HCT116 (cell line): ENCODE data around the gene ATP6V1B1. TPM values are rescaled to one million over a fixed set of nuclear protein-coding genes. Genes with fewer than 3 reads are reported as not detected.

Experiments used
- ATAC-seq: fragments of 200-7000 bp; cut with Tn5 transposase; 2 replicates; pipeline ENCODE4 v1.9.1; 2020; ENCODE audit warnings: mild to moderate bottlenecking, moderate library complexity
- BruUV-seq: library from RNA; stranded (reverse); fragments of 400-500 nt; replicated peaks from 2 replicates; lab custom pipeline; 2021; lab: Mats Ljungman, UMichigan
- CTCF ChIA-PET: fragments of 300-600 bp; sonication (Branson Sonifier 250); formaldehyde crosslinking; loops from one replicate; lab custom pipeline; 2021; ENCODE audit warnings: antibody characterized with exemption; lab: Charles Lee
- POLR2A ChIA-PET: fragments of 300-600, 350-600 bp; sonication (Branson Sonifier 250); formaldehyde crosslinking; loops from one replicate; lab custom pipeline; 2021; ENCODE audit warnings: antibody characterized with exemption; lab: Charles Lee
- RAD21 ChIA-PET, 2 experiments: fragments of 300-600 bp; sonication (Branson Sonifier 250); formaldehyde crosslinking; loops; one replicate each; lab custom pipeline; 2023; ENCODE audit warnings: low total read pairs in 2 of 2; ENCODE audit not compliant: uncharacterized antibody in 2 of 2, unreplicated experiment in 2 of 2, low non-redundant PET in 1 of 2; lab: Charles Lee
- DNase-seq: peaks from one replicate; pipeline ENCODE4 v3.0.0-alpha.2; 2010; ENCODE audit warnings: low read depth, low spot score
- H2AFZ ChIP-seq: fragments of 200-600 bp; shearing (Covaris generic), sonication (generic); 2 replicates; pipeline ENCODE4 v1.6.1; 2017; ENCODE audit warnings: low read depth, mixed run types, mixed read lengths, antibody characterized with exemption, low read length; ENCODE audit not compliant: poor library complexity, severe bottlenecking
- H3K27ac ChIP-seq: 2 replicates; pipeline ENCODE4 v1.5.1; 2012; ENCODE audit warnings: low read depth, low read length
- H3K27me3 ChIP-seq: fragments of 200-600 bp; sonication (generic); 2 replicates; pipeline ENCODE4 v1.6.1; 2016; ENCODE audit warnings: mixed run types, low read length, mixed read lengths; ENCODE audit not compliant: insufficient read depth
- H3K36me3 ChIP-seq, 2 experiments: fragments of 200-500 bp in 1 of 2; fragments of 200-600 bp in 1 of 2; sonication (Bioruptor generic) in 1 of 2; sonication (generic) in 1 of 2; 2 replicates each; pipeline versions ENCODE4 v1.5.1 to v1.6.1; 2014 to 2016; ENCODE audit warnings: low read length in 2 of 2, inconsistent platforms in 1 of 2, mixed read lengths in 1 of 2, mixed run types in 1 of 2; ENCODE audit not compliant: insufficient read depth in 2 of 2, control insufficient read depth in 1 of 2
- H3K4me1 ChIP-seq, 2 experiments: fragments of 200-600 bp in 1 of 2; sonication (generic) in 1 of 2; 2 replicates each; pipeline versions ENCODE4 v1.5.1 to v1.6.1; 2012 to 2017; ENCODE audit warnings: low read length in 2 of 2, inconsistent platforms in 1 of 2, mild to moderate bottlenecking in 1 of 2, mixed read lengths in 1 of 2, mixed run types in 1 of 2, moderate library complexity in 1 of 2; ENCODE audit not compliant: insufficient read depth in 2 of 2, control insufficient read depth in 1 of 2
- H3K4me2 ChIP-seq: fragments of 200-600 bp; sonication (generic); 2 replicates; pipeline ENCODE4 v1.6.1; 2017; ENCODE audit warnings: mixed run types, low read length, mixed read lengths
- H3K4me3 ChIP-seq, 2 experiments: fragments of 200-600 bp in 1 of 2; sonication (generic) in 1 of 2; replicated peaks in 1 of 2; 2 replicates each; pipeline ENCODE4 v1.5.1; 2011 to 2016; ENCODE audit warnings: low read length in 2 of 2, control low read depth in 1 of 2, low read depth in 1 of 2, mild to moderate bottlenecking in 1 of 2, mixed read lengths in 1 of 2, mixed run types in 1 of 2
- H3K79me2 ChIP-seq: fragments of 200-600 bp; sonication (generic); 2 replicates; pipeline ENCODE4 v1.6.1; 2017; ENCODE audit warnings: mild to moderate bottlenecking, mixed run types, low read length, moderate library complexity, mixed read lengths; ENCODE audit not compliant: insufficient read depth
- H3K9ac ChIP-seq: fragments of 200-600 bp; sonication (generic); 2 replicates; pipeline ENCODE4 v1.6.1; 2016; ENCODE audit warnings: low read length, mixed read lengths
- H3K9me2 ChIP-seq: fragments of 200-600 bp; sonication (generic), shearing (Covaris generic); 2 replicates; pipeline ENCODE4 v1.6.1; 2017; ENCODE audit warnings: mixed run types, mild to moderate bottlenecking, moderate library complexity; ENCODE audit not compliant: insufficient read depth
- H3K9me3 ChIP-seq, 2 experiments: fragments of 200-500 bp in 1 of 2; fragments of 200-600 bp in 1 of 2; sonication (Bioruptor generic) in 1 of 2; sonication (generic) in 1 of 2; 2 replicates each; pipeline ENCODE4 v1.6.1; 2014 to 2017; ENCODE audit warnings: low read length in 2 of 2, mixed read lengths in 2 of 2, inconsistent platforms in 1 of 2, low read depth in 1 of 2, mild to moderate bottlenecking in 1 of 2, mixed run types in 1 of 2, moderate library complexity in 1 of 2; ENCODE audit not compliant: control insufficient read depth in 1 of 2, insufficient read depth in 1 of 2
- H4K20me1 ChIP-seq: fragments of 200-600 bp; sonication (generic), shearing (Covaris generic); 2 replicates; pipeline ENCODE4 v1.6.1; 2017; ENCODE audit warnings: mixed run types, mild to moderate bottlenecking, moderate library complexity; ENCODE audit not compliant: insufficient read depth
- ATF3 ChIP-seq: IDR thresholded peaks from 2 replicates; pipeline ENCODE4 v1.6.1; 2012
- EGR1 ChIP-seq: IDR thresholded peaks from 2 replicates; pipeline ENCODE4 v1.6.1; 2012; ENCODE audit warnings: low read depth
- ELF1 ChIP-seq: IDR thresholded peaks from 2 replicates; pipeline ENCODE4 v1.6.1; 2012; ENCODE audit warnings: low read depth, borderline replicate concordance
- EZH2phosphoT487 ChIP-seq: fragments of 200-600 bp; IDR thresholded peaks from 2 replicates; pipeline ENCODE4 v1.6.1; 2018; ENCODE audit warnings: antibody characterized with exemption, borderline replicate concordance
- FOSL1 ChIP-seq: IDR thresholded peaks from 2 replicates; pipeline ENCODE4 v1.6.1; 2012; ENCODE audit warnings: low read depth
- JUND ChIP-seq: IDR thresholded peaks from 2 replicates; pipeline ENCODE4 v1.6.1; 2012
- POLR2A ChIP-seq: IDR thresholded peaks from 2 replicates; pipeline ENCODE4 v1.7.0; 2011; ENCODE audit warnings: borderline replicate concordance; ENCODE audit not compliant: insufficient read depth, insufficient read length; ENCODE audit errors: extremely low read depth
- POLR2AphosphoS5 ChIP-seq: IDR thresholded peaks from 2 replicates; pipeline ENCODE4 v1.6.1; 2011; ENCODE audit warnings: mild to moderate bottlenecking, low read depth, low read length, moderate library complexity
- SP1 ChIP-seq: IDR thresholded peaks from 2 replicates; pipeline ENCODE4 v1.6.1; 2012; ENCODE audit warnings: low read depth
- SRF ChIP-seq: IDR thresholded peaks from 2 replicates; pipeline ENCODE4 v1.6.1; 2012; ENCODE audit warnings: low read depth
- YY1 ChIP-seq: IDR thresholded peaks from 2 replicates; pipeline ENCODE4 v1.6.1; 2011; ENCODE audit warnings: low read length, low read depth, moderate library complexity, mild to moderate bottlenecking; ENCODE audit not compliant: insufficient replicate concordance; ENCODE audit errors: extremely low read depth
- intact Hi-C: fragments of 100-400 bp; cut with micrococcal nuclease; formaldehyde crosslinking; loops from 2 replicates; pipeline ENCODE4 v1.10.0; 2022
- total RNA-seq: library from RNA; stranded (reverse); gene quantifications from one replicate; pipeline ENCODE4 v1.2.1, GENCODE V29; 2021; ENCODE audit not compliant: unreplicated experiment
- TF ChIP-seq, protein P1 (sequence below), 3 experiments: fragments of 200-600 bp in 1 of 3; sonication (generic) in 1 of 3; IDR thresholded peaks in 2 of 3; conservative IDR thresholded peaks in 1 of 3; 2 replicates each; pipeline ENCODE4 v1.5.1; 2012 to 2017; ENCODE audit warnings: low read depth in 2 of 3, low read length in 2 of 3, antibody characterized with exemption in 1 of 3, borderline replicate concordance in 1 of 3, control low read depth in 1 of 3, mild to moderate bottlenecking in 1 of 3, mixed read lengths in 1 of 3, mixed run types in 1 of 3, moderate library complexity in 1 of 3; ENCODE audit not compliant: insufficient read depth in 1 of 3
- TF ChIP-seq, protein P2 (sequence below): IDR thresholded peaks from 2 replicates; pipeline ENCODE4 v1.6.1; 2011; ENCODE audit warnings: mild to moderate bottlenecking, low read length, moderate library complexity; ENCODE audit not compliant: insufficient replicate concordance; ENCODE audit errors: extremely low read depth
- TF ChIP-seq, protein P3 (sequence below): IDR thresholded peaks from 2 replicates; pipeline ENCODE4 v1.6.1; 2012

The ATP6V1B1 gene
- total RNA-seq, 1 experiment from 2014 or later = 0.74 TPM

GRCh38 chr2:70960833-70961647 lies 25.3 kb downstream of the ATP6V1B1 start:
- Histone ChIP-seq H3K9me2 (no peaks in the 10 kb centered on the region), H3K4me3 (no peak overlapping the region), H3K36me3 (no peaks in the 10 kb centered on the region), H3K4me1 (peaks cover 4 to 12% of the 10 kb centered on the region in 2 experiments; a peak in 3 of 4 replicates), H3K9me3 (no peaks in the 10 kb centered on the region), H3K27me3 (peaks cover 2% of the 10 kb centered on the region; the same call in 1 of the 2 replicates), H2AFZ (no peak overlapping the region), H3K27ac (no peak overlapping the region), H3K4me2 (no peak overlapping the region), H4K20me1 (no peaks in the 10 kb centered on the region), H3K9ac (no peak overlapping the region), H3K79me2 (no peaks in the 10 kb centered on the region)
- ChIA-PET RAD21 (no interaction called here), CTCF (interaction anchor here (0.9 to 1.5 kb wide), 3 partner anchors 13 to 90 kb away, joined by 3 to 4 read pairs (median 3); no protein-coding TSS in a partner anchor), POLR2A (no interaction called here)
- intact Hi-C loops = no loop called here
- DNase-seq = no peak
- TF ChIP-seq POLR2A (no peak), SP1 (no peak), JUND (no peak), ATF3 (no peak), ELF1 (no peak), FOSL1 (no peak), EGR1 (no peak), SRF (no peak), EZH2phosphoT487 (no peak), POLR2AphosphoS5 (no peak), YY1 (no peak)
- TF ChIP-seq, protein P1, sequence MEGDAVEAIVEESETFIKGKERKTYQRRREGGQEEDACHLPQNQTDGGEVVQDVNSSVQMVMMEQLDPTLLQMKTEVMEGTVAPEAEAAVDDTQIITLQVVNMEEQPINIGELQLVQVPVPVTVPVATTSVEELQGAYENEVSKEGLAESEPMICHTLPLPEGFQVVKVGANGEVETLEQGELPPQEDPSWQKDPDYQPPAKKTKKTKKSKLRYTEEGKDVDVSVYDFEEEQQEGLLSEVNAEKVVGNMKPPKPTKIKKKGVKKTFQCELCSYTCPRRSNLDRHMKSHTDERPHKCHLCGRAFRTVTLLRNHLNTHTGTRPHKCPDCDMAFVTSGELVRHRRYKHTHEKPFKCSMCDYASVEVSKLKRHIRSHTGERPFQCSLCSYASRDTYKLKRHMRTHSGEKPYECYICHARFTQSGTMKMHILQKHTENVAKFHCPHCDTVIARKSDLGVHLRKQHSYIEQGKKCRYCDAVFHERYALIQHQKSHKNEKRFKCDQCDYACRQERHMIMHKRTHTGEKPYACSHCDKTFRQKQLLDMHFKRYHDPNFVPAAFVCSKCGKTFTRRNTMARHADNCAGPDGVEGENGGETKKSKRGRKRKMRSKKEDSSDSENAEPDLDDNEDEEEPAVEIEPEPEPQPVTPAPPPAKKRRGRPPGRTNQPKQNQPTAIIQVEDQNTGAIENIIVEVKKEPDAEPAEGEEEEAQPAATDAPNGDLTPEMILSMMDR (IDR thresholded peaks at IDR 0.05 in 2 of 3, conservative IDR thresholded peaks at IDR 0.05 in 1 of 3; ENCODE audit: borderline replicate concordance in 1 of 3, insufficient read depth in 1 of 3, low read depth in 2 of 3, low read length in 2 of 3) = no peak
- TF ChIP-seq, protein P2, sequence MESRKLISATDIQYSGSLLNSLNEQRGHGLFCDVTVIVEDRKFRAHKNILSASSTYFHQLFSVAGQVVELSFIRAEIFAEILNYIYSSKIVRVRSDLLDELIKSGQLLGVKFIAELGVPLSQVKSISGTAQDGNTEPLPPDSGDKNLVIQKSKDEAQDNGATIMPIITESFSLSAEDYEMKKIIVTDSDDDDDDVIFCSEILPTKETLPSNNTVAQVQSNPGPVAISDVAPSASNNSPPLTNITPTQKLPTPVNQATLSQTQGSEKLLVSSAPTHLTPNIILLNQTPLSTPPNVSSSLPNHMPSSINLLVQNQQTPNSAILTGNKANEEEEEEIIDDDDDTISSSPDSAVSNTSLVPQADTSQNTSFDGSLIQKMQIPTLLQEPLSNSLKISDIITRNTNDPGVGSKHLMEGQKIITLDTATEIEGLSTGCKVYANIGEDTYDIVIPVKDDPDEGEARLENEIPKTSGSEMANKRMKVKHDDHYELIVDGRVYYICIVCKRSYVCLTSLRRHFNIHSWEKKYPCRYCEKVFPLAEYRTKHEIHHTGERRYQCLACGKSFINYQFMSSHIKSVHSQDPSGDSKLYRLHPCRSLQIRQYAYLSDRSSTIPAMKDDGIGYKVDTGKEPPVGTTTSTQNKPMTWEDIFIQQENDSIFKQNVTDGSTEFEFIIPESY = no peak
- TF ChIP-seq, protein P3, sequence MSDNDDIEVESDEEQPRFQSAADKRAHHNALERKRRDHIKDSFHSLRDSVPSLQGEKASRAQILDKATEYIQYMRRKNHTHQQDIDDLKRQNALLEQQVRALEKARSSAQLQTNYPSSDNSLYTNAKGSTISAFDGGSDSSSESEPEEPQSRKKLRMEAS = no peak
- no TSS peak for BruUV-seq
- ATAC-seq = no peak
